Limb (tissue), 2 donors: ENCODE data around the gene NNMT.
"Not testable (repeated sequence)": the region's sequence is repeated elsewhere in the genome, so short reads cannot be mapped to it uniquely, and the experiment has no call there.

Experiments used
- DNase-seq, 2 donors: peaks; one replicate each; pipeline ENCODE4 v3.0.0-alpha.2; 2016; ENCODE audit errors: extremely low spot score in 2 of 2

Gene NNMT

DNA sequence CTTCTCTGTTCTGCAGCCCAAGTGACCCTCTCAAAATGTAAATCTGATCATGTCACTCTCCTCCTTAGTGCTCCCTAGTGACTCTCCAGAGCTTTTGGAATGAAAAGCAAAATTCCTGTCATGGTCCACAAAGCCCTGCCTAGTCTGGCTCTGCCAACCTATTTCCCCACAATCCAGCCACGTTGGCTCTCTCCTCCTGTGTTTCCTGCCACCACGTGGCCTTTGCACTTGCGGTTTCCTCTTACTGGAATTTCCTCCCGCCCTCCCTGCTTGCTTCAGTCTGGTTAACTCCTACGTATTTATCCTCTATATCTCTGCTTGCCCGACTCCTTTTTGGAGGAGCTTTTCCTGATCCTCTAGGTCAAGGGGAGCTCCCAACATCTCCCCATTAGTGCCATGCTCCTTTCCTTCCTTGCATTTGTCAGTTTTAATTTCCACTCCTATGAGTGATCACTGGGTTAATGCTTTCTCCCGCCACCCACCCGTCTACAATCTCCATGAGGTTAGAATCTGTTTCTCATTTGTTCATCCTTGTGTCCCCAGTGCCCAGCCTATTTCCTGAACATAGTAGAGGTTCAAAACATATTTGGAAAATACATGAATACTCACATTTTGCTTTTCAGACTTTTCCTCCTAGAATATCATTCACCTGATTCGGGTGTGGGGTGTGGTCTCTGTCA lies 11.5 kb downstream of the NNMT start:
- DNase-seq = no peak

DNA sequence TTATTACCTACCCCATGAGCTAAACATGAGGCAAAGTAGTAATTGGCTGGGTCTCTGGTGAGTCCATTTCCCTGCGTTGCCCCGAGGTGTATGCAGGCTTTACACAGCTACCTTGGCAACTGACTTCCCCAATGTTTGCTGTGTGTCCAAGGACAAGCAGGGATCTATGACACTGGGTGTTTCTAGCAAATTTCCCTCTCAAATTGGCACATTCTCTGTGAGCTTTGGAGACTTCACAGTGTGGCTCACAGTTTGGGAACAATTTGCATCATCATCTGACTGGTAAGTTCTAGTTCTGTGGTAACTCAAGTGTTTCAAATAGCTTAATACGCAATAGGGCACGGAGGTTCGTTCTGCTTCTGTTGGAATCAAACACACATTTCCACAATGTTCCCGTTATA lies 12.5 kb downstream of the NNMT start:
- no peak for DNase-seq

DNA sequence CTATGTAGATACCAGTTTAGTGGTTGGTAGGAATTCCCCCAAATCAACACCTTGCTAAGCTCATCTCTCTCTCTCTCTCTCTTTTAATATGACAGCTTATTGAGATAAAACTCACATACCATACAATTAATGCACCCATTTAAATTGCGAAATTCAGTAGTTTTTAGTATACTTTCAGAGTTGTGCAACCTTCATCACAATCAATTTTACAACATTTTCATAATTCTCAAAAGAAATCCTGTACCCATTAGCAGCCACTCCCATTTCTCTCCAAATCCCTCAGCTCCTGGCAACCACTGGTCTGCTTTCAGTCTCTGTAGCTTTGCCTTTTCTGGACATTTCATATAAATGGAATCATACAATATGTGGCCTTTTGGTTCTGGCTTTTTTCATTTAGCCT lies 13.3 kb downstream of the NNMT start:
- no peak for DNase-seq

DNA sequence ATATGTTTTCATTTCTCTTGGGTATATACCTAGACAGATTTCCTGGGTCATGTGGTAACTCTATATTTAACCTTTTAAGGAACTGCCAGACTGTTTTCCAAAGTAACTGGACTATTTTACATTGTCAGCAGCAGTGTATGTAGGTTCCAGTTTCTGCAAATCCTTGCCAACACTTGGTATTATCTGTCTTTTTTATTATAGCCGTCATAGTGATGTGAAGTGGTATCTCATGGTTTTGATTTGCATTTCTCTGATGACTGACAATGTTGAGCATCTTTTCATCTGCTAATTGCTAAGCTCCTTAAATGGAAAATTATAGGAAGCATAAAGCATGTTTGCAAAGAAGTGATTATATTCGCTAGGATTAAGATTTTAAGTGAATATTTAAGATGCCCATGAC lies 13.9 kb downstream of the NNMT start:
- no peak for DNase-seq

DNA sequence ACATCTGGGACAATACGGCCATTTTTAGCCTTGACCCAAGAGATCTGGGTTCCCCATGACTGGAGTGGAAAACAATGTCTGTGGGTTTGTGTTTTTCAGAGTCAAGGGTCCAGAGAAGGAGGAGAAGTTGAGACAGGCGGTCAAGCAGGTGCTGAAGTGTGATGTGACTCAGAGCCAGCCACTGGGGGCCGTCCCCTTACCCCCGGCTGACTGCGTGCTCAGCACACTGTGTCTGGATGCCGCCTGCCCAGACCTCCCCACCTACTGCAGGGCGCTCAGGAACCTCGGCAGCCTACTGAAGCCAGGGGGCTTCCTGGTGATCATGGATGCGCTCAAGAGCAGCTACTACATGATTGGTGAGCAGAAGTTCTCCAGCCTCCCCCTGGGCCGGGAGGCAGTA lies 15.7 kb downstream of the NNMT start:
- DNase-seq = no peak

DNA sequence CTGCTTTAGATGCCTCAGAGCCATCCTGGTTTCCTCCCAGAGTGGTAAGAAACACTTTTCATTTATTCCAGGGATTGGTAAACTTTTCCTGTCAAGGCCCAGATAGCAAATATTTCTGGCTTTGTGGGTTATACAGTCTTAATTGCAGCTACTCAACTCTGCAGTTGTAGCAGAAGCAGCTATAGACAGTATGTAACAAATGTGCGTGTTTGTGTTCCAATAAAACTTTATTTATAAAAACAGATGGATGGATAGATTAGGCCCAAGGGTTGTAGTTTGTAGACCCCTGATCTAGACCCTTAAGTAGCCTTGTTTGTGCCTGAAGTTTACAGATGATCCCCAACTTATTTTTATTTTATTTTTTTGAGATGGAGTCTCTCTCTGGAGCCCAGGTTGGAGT lies 17.9 kb downstream of the NNMT start:
- no peak for DNase-seq

DNA sequence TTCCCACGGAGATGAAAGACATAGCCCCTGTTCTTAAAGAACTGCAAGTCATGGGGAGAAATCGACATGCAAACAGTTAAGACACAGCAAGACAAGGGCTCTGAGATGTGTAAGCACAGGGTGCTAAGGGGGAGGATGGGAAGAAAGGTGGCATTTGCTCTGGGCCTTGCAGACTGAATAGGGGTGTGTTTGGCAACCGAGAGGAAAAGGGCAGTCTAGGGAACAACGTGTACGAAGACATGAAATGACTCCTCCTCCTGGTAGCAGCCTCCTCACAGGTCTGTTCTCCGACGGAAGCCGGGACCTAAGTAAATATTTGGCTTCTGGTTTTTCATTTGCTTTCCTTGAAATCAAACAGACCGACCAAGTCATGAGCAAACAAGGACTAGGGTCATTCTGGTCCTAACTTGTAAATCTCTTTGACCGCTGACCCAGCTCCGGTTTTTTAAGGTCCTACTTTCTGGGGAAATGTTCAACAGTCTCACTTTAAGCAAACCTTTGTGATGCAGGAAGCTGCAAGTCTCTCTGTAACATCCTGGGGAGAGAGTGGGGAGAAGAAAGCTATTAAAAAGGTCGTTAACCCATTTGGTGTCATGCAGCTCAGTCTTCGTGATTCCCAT lies 19.7 kb downstream of the NNMT start:
- no peak for DNase-seq

DNA sequence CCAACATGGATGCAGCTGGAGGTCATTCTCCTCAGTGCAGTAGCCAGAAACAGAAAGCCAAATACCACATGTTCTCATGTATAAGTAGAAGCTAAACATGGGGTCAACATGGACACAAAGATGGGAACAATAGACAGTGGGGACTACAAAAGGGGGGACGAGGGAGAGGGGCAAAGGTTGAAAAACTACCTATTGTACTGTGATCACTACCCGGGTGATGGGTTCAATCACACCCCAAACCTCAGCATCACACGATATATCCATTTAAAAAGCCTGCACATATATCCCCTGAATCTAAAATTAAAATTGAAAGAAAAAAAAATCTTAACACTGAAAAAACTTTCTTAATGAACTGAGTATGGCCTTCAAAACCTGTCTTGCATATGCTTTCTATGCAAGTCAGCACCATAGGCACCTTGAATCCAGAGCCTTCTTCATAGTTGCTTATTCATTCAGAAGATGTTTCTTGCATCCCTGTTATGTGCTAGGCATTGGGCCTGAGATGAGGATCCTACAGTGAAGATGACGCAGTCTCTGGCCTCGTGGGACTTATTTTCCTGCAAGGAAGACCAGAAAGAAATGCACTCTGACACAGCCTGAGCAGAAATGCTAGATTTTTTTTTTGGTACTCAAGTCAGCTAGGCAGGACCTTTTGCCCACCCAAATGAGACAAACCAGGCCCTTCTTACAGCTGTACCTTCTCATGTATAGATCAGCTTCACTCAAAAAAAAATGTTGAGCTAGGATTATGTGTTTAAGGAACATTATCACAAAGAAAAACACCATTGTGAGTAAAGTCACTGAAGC lies 21.0 kb downstream of the NNMT start:
- DNase-seq = no peak

DNA sequence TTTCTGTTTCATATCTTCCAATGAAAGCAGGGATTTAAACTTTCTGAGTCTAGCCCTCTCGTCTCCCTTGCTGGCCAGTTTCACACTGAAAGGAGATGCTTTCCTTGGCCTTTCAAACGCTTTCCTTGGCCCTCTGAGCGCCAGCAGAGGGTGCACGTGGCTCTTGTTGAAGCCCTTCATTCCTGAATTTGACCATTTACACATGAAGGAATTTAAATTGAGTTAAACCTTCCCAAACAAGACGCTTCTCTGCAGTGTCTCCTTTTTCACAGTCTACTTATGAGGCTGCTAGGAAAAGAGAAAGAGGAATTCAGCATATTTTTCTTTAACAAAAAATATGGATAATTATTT lies 21.6 kb downstream of the NNMT start:
- peak; percentile 36 to 51 for DNase-seq

DNA sequence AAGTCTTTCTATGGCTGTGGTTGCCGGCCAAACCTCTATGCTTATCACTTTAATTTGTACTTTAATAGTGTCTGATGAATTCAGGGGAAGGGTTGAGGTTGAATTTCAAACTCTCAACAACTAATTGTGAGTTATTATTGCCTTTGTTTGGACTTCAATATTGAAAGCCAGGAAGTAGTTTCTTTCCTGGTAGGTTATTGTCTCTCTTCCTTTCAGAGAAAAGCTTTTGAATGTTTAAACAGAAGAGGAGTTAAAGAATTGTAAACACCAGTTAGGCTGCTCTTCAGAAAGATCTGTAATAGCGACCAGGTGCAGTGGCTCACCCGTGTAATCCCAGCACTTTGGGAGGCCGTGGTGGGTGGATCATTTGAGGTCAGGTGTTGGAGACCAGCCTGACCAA lies 22.2 kb downstream of the NNMT start:
- DNase-seq = no peak

DNA sequence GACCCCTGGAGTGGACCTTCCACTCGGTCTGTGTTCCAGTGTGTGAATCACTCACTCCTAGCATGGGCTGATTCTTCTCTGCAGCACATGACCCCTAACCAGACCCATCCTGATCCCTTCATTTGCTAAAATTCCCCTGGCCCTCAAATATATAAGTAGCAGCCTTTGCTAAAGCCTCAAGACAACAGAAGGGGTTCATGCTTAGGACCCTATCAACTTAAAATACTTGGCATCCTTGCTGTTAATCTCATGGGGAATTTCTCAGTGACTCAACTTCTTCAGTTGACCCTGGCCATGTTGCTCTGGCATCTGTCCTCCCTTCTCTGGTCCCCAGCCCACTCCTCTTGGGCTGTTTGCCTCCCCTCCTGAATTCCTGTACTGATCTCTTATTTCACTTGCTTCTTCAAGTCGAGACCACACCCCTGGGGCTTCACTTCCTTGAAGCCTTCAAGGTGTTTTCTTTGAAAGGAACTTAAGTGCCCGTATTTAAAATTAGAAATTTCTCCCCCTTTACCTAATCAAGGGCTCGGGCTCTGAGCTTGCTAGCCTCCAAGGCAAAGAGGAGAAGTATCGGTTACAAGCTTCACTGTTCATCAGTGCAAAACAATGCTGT lies 23.6 kb downstream of the NNMT start:
- no peak for DNase-seq

DNA sequence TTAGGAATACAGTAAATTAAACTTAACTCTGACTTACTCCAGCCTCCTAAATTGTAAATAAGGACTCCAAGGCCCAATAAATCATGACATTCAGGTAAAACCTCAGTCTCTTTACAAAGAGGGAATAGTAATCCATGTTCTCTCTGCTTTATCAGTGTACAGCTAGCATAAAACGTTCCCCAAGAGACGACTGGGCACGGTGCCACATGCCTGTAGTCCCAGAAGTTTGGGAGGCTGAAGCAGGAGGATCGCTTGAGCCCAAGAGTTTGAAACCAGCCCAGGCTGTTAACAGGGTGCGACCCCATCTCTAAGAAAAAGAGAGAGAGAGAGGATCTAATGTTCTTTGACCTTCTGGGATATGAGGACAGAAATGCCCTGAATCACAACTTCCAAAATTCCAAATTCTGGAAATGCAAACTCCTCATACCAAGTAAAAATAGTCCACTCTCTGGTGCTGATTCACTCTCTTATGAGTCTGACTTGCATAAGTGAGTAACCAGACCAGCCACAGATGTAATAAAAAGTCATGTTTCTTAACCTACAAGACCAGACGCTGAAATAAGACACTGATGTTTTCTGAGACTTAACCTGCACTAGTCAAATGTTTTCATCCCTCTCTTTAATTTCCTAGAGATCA lies 25.5 kb downstream of the NNMT start:
- DNase-seq = no peak

DNA sequence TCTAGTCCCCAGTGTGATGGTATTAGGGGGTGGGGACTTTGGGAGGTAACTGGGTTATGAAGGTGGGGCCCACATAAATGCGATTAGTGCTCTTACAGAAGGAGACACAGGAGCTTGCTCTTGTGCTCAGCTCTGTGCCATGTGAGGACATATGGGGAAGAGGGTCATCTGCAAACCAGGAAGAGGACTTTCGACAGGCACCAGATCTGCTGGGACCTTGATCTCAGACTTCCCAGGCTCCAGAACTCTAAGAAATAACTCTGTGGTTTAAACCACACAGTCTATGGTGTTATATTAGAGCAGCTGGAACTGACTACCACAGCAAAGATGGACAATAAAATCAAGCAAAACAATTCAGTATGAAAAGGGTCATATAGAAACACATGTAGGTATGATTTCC lies 26.7 kb downstream of the NNMT start:
- no peak for DNase-seq

DNA sequence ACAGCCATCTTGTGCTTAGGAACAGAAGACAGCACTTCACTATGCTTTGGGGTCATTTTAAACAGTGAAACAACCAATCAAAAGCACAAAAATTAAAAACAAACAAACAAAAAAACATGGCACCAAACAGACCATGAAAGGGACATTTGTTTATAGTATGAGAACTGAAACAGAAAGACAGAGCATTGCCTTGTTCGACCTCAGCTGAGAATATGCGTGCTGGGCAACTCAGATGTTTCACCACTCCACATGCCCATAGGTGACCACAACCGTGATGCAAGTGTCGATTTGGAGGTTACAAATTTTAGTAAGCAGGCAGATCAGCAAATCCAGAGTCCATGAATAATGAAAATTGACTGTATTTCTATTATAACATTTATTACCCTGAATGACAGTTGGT lies 30.0 kb downstream of the NNMT start:
- DNase-seq = no peak

DNA sequence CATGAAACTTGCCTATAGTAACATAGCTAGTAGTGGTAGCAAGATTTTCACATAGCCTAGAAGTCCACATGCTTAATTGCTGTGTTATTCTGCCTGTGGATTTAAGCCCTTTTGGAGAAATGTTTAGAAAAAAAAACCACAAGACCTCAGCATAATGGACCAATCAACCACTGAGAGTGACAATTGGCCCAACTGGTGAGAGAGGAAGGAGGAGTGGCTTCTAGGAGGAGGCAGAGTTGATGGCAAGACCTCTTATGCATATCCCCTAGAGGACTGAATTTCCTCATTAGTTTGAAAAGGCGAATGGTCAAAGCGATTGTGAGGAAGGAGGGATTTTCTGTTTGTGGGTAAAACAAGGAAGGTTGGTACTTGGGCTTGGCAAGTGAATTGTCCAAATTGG lies 30.6 kb downstream of the NNMT start:
- no peak for DNase-seq

DNA sequence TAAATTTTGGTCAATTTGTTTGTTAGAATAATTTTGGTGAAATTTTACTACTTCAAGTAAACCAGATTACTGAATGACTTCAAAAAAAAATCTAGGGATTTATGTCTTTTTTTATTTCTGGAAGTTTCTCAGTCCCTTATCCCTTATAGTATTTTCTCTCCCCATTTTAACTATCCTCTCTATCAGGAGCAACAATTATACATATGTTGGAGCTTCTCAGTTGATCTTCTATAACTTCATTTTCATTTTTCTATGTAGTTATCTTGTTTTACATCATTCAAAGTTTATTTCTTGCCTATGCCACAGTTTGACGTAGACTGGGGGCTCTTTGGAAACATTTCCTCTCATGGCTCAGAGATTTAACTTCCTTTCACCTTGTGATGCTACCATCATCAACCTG lies 34.2 kb downstream of the NNMT start:
- DNase-seq = no peak

DNA sequence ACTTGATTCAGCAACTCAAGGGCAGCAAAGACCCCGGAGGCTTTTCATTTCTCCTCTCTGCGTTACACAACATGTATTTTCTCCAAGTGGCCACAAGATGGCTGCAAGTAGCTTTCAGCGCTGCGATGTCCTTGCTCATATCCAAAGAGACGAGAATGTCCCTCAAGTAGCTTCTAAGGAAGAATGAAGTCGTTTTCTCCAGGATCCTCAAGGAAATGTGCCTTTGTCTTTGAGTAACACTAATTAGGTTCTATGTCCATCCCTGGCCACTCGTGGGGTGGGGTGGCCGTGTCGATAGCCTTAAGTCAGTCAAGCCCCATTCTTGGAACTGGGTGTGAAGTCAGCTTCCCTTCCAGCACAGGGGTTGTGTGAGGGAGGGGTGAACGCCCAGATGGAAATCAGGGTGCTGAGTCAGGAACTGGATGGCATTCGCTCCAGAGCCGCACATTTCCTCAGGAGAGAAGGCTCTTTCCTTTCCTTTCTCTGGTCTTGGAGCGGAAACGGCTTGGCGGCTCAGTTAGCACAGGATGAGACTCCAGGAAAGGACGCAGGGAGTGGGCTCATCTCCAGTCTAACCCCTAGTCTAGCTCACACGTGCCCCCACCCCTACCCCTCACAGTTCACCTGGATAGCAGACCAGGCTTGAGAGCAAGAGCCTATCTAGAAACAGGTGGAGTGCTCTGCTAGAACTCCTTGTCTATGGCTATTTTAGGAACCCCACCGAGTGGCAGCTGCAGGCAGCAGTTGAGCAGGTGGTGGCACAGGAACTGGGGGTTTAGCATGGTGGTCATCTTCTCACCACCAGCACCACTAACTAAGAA lies 44.3 kb downstream of the NNMT start:
- peak; percentile 49 to 81 for DNase-seq

DNA sequence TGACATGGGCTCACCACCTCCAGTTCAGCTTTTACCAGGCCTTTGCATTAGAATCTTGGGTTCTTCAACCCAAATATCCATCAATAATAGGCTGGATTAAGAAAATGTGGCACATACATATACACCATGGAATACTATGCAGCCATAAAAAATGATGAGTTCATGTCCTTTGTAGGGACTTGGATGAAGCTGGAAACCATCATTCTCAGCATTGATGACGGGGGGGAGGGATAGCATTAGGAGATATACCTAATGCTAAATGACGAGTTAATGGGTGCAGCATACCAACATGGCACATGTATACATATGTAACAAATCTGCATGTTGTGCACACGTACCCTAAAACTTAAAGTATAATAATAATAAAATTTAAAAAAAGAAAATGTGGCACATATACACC lies 45.5 kb downstream of the NNMT start:
- not testable (repeated sequence) for DNase-seq

DNA sequence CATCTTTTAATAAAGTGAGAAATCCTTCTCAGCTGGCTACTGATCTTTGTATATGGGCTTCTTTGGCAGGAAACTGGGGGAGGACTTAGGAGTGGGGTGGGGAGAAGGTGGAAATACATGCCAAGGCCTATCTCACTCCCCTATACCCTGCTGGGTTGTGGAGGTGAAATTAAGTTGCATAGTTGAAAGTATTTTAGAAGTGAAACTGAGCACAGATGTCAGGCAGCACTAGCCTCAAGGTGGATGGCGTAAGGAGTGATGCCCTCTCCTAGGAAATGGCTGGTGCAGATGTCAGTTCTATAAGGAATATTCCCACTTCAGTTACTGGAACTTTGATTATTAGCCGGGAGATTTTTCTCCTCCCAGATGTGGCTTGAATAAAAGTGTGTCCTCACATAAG lies 46.3 kb downstream of the NNMT start:
- no peak for DNase-seq

DNA sequence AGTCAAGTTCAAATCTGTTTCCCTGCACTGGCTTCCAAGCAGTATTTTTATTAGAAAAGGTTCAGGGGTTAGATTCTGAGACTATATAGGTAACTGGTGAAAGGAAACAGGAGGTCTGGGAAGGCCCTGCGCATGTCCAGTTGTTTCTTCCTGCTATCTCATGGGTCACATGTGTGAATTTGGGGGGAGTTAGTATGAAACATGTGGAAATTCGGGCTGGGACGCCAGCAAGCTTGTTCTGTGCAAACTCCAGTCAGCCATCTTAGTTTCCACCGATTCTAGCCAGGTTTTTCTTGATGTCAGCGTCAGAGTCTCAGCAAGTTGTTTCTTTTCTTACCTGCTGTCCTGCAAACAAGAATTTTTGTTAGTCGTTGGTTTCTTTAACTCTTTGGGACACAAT lies 46.8 kb downstream of the NNMT start:
- no peak for DNase-seq

DNA sequence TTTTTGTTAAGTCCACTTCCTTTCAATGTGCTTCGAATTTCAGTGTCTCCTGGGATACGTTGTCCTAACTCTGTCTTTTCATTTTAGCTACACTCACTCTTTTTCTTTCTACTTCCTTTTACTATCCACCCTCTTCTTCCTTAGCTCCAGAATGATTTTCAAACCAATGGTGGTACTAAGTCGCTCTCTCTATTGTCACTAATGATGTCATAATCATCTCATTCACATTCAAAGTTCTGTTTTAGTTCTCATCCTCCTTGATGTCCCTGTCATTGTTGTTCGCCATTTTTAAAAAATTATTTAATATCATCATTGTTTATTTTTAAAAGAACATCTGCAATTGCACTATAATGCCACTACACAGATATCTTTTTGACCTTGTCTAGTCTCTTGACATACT lies 47.3 kb downstream of the NNMT start:
- DNase-seq = no peak
